ENCODE data around the gene AUH. TPM values are rescaled to one million over a fixed set of nuclear protein-coding genes. Genes with fewer than 3 reads are reported as not detected.

Gene AUH
- total RNA-seq, 6 donors from 2014 or later, result 13.7 to 38.5 (median 24.4) TPM

- Histone ChIP-seq H3K9me3 (peaks cover 0 to 2% (median under 1%) of the 10 kb centered on the region in 4 donors), H3K36me3 (no peaks in the 10 kb centered on the region), H3K4me1 (peaks cover 0 to 7% (median 2%) of the 10 kb centered on the region in 4 donors), H3K4me3 (no peak overlapping the region), H3K27me3 (no peaks in the 10 kb centered on the region), H3K27ac (no peak overlapping the region)
- 94 to 97% methylated on average over 7 of the region's 7 CpGs for WGBS, 2 donors
- peak in 1 of 2 donors; percentile 7 for DNase-seq
- ATAC-seq (ENCODE audit: low FRiP score in 2 of 2), result no peak
- TF ChIP-seq, protein P1, sequence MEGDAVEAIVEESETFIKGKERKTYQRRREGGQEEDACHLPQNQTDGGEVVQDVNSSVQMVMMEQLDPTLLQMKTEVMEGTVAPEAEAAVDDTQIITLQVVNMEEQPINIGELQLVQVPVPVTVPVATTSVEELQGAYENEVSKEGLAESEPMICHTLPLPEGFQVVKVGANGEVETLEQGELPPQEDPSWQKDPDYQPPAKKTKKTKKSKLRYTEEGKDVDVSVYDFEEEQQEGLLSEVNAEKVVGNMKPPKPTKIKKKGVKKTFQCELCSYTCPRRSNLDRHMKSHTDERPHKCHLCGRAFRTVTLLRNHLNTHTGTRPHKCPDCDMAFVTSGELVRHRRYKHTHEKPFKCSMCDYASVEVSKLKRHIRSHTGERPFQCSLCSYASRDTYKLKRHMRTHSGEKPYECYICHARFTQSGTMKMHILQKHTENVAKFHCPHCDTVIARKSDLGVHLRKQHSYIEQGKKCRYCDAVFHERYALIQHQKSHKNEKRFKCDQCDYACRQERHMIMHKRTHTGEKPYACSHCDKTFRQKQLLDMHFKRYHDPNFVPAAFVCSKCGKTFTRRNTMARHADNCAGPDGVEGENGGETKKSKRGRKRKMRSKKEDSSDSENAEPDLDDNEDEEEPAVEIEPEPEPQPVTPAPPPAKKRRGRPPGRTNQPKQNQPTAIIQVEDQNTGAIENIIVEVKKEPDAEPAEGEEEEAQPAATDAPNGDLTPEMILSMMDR (IDR thresholded peaks at IDR 0.05), result no peak
- TF ChIP-seq POLR2A (IDR thresholded peaks at IDR 0.05) (no peak), EP300 (IDR thresholded peaks at IDR 0.05) (no peak), POLR2AphosphoS5 (IDR thresholded peaks at IDR 0.05) (no peak)
Measured at GRCh38 chr9:91176426-91176825, 185.3 kb downstream of the AUH start.

GRCh38 chr9:91174772-91175171, 186.9 kb downstream of the AUH start:
- no peaks in the 10 kb centered on the region for H3K27me3 ChIP-seq
- H3K4me3 ChIP-seq, result no peak overlapping the region
- ATAC-seq (ENCODE audit: low FRiP score in 2 of 2) (no peak), DNase-seq (no peak)
- TF ChIP-seq, protein P1 (IDR thresholded peaks at IDR 0.05), result no peak
- TF ChIP-seq POLR2AphosphoS5 (IDR thresholded peaks at IDR 0.05) (no peak), POLR2A (IDR thresholded peaks at IDR 0.05) (no peak), EP300 (IDR thresholded peaks at IDR 0.05) (no peak)
- H3K27ac ChIP-seq, result no peak overlapping the region
- H3K36me3 ChIP-seq, result no peaks in the 10 kb centered on the region
- WGBS, 2 donors, result 53 to 60% methylated on average over 6 of the region's 6 CpGs
- H3K9me3 ChIP-seq, result peaks cover 6 to 8% (median 7%) of the 10 kb centered on the region in 4 donors
- peaks cover 0 to 7% (median 2%) of the 10 kb centered on the region in 4 donors for H3K4me1 ChIP-seq

DNA sequence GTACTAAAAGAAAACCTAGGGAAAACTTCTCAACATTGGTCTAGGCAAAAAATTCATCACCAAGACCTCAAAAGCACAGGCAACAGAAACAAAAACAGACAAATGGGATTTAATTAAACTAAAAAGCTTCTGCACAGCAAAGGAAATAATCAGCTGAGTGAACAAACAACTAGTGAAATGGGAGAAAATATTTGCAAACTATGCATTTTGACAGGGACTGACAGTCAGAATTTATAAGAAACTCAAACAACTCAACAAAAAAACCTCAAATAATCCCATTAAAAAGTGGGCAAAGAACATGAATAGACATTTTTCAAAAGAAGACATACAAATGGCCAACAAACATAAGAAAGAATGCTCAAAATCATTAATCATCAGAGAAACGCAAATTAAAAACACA, 189.4 kb downstream of the AUH start:
- Histone ChIP-seq H3K36me3 (no peaks in the 10 kb centered on the region), H3K9me3 (peaks cover 6 to 8% (median 7%) of the 10 kb centered on the region in 4 donors), H3K4me1 (peaks cover 0 to 7% (median 0%) of the 10 kb centered on the region in 4 donors), H3K27me3 (no peaks in the 10 kb centered on the region), H3K27ac (no peak overlapping the region), H3K4me3 (no peak overlapping the region)
- ATAC-seq (ENCODE audit: low FRiP score in 2 of 2) (no peak), DNase-seq (no peak)
- 88 to 90% methylated on average over 1 of the region's 1 CpG for WGBS, 2 donors
- TF ChIP-seq EP300 (IDR thresholded peaks at IDR 0.05), result no peak
- no peak for TF ChIP-seq POLR2A (IDR thresholded peaks at IDR 0.05)
- TF ChIP-seq POLR2AphosphoS5 (IDR thresholded peaks at IDR 0.05), result no peak
- TF ChIP-seq, protein P1 (IDR thresholded peaks at IDR 0.05), result no peak

DNA sequence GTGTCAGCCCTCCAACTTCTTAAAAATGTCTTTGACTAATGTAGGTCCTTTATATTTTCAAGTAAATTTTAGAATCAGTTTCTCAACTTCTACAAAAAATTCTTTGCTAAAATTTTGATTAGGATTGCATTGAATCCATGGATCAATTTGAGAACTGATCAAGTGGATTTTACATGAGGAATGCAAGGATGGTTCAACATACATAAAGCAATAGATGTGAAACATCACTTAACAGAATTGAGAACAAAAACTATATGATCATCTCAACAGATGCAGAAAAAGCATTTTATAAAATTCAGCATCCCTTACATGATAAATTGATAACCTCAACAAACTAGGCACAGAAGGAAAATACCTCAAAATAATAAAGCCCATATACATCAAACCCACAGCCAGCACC, 190.8 kb downstream of the AUH start:
- Histone ChIP-seq H3K27ac (no peak overlapping the region), H3K4me1 (peaks cover 0 to 9% (median 5%) of the 10 kb centered on the region in 4 donors), H3K27me3 (no peaks in the 10 kb centered on the region), H3K36me3 (no peaks in the 10 kb centered on the region), H3K9me3 (peaks cover 6 to 8% (median 7%) of the 10 kb centered on the region in 4 donors), H3K4me3 (no peak overlapping the region)
- DNase-seq (no peak), ATAC-seq (ENCODE audit: low FRiP score in 2 of 2) (no peak)
- no peak for TF ChIP-seq POLR2AphosphoS5 (IDR thresholded peaks at IDR 0.05)
- TF ChIP-seq EP300 (IDR thresholded peaks at IDR 0.05), result no peak
- TF ChIP-seq, protein P1 (IDR thresholded peaks at IDR 0.05), result no peak
- no peak for TF ChIP-seq POLR2A (IDR thresholded peaks at IDR 0.05)

- TF ChIP-seq, protein P1 (IDR thresholded peaks at IDR 0.05), result no peak
- TF ChIP-seq POLR2AphosphoS5 (IDR thresholded peaks at IDR 0.05) (no peak), POLR2A (IDR thresholded peaks at IDR 0.05) (no peak), EP300 (IDR thresholded peaks at IDR 0.05) (no peak)
- 78% methylated on average over 10 of the region's 10 CpGs for WGBS, 2 donors
- ATAC-seq (ENCODE audit: low FRiP score in 2 of 2) (no peak), DNase-seq (no peak)
- Histone ChIP-seq H3K27ac (no peak overlapping the region), H3K36me3 (no peaks in the 10 kb centered on the region), H3K27me3 (no peaks in the 10 kb centered on the region), H3K4me1 (peaks cover 12 to 31% (median 29%) of the 10 kb centered on the region in 4 donors), H3K4me3 (no peak overlapping the region), H3K9me3 (peaks cover 6 to 8% (median 7%) of the 10 kb centered on the region in 4 donors)
Measured at GRCh38 chr9:91166796-91167366, 194.8 kb downstream of the AUH start.
